HepG2 (cell line): ENCODE data around the gene GNB3. TPM values are rescaled to one million over a fixed set of nuclear protein-coding genes. Genes with fewer than 3 reads are reported as not detected.

Source experiments
- CC2D1A ChIP-seq: sonication (generic); formaldehyde crosslinking; IDR thresholded peaks from 2 replicates; pipeline ENCODE4 v1.8.1; 2023; ENCODE audit warnings: mild to moderate bottlenecking, missing genetic modification reagents
- ELF1 ChIP-seq: sonication (generic); formaldehyde crosslinking; IDR thresholded peaks from 2 replicates; pipeline ENCODE4 v1.4.0; 2020; ENCODE audit warnings: missing genetic modification reagents
- HNF4A ChIP-seq: sonication (generic); formaldehyde crosslinking; IDR thresholded peaks from 2 replicates; pipeline ENCODE4 v1.4.0; 2020; ENCODE audit warnings: missing genetic modification reagents
- MEIS1 ChIP-seq: sonication (generic); formaldehyde crosslinking; IDR thresholded peaks from 2 replicates; pipeline ENCODE4 v1.9.0; 2021; ENCODE audit warnings: mild to moderate bottlenecking, missing genetic modification reagents, moderate library complexity, borderline replicate concordance
- MIXL1 ChIP-seq: IDR thresholded peaks from 2 replicates; pipeline ENCODE4 v1.6.1; 2016
- NFRKB ChIP-seq: fragments of 450-650 bp; IDR thresholded peaks from 2 replicates; pipeline ENCODE4 v1.6.1; 2017
- NR2F6 ChIP-seq, 2 experiments: IDR thresholded peaks; 2 replicates each; pipeline ENCODE4 v1.6.1; 2016; ENCODE audit warnings: antibody characterized with exemption in 1 of 2, mild to moderate bottlenecking in 1 of 2
- ONECUT2 ChIP-seq: sonication (generic); formaldehyde crosslinking; IDR thresholded peaks from 2 replicates; pipeline ENCODE4 v1.4.0; 2020; ENCODE audit warnings: missing genetic modification reagents
- SAP130 ChIP-seq: IDR thresholded peaks from 2 replicates; pipeline ENCODE4 v1.6.1; 2016; ENCODE audit warnings: low read depth
- TCF7 ChIP-seq: sonication (generic); IDR thresholded peaks from 2 replicates; pipeline ENCODE4 v1.6.1; 2016; ENCODE audit warnings: antibody characterized with exemption, low read depth
- TOE1 ChIP-seq: sonication (generic); formaldehyde crosslinking; IDR thresholded peaks from 2 replicates; pipeline ENCODE4 v1.4.0; 2020; ENCODE audit warnings: mild to moderate bottlenecking, missing genetic modification reagents
- ZNF101 ChIP-seq: sonication (generic); formaldehyde crosslinking; IDR thresholded peaks from 2 replicates; pipeline ENCODE4 v1.4.0; 2020; ENCODE audit warnings: mild to moderate bottlenecking, low read depth, missing genetic modification reagents, borderline replicate concordance
- ZNF224 ChIP-seq: sonication (generic); formaldehyde crosslinking; IDR thresholded peaks from 2 replicates; pipeline ENCODE4 v1.5.0; 2020; ENCODE audit warnings: mild to moderate bottlenecking, missing genetic modification reagents
- ZNF780A ChIP-seq: sonication (generic); formaldehyde crosslinking; IDR thresholded peaks from 2 replicates; pipeline ENCODE4 v1.8.0; 2022; ENCODE audit warnings: mild to moderate bottlenecking, missing genetic modification reagents, moderate library complexity
- polyA plus RNA-seq, 8 experiments: library from polyadenylated mRNA; depleted of rRNA in 3 of 8; stranded (reverse) in 7 of 8; unstranded in 1 of 8; fragments of >200 nt; fragmentation: Illumina TruSeq in 4 of 8; extraction: Trizol in 4 of 8; gene quantifications; 2 replicates each; pipeline versions ENCODE4 v1.2.1 to v1.2.3, GENCODE V29; 2011 to 2016; ENCODE audit warnings: low read depth in 4 of 8, missing spikeins in 1 of 8, mixed read lengths in 1 of 8; ENCODE audit not compliant: insufficient read depth in 1 of 8
- total RNA-seq, 5 experiments: library from RNA; depleted of rRNA; stranded (reverse); fragments of >200 nt; fragmentation: Illumina TruSeq; extraction: Trizol; gene quantifications; 2 replicates each; pipeline ENCODE4 v1.2.3, GENCODE V29; 2016; ENCODE audit warnings: low read depth in 1 of 5
- TF ChIP-seq, protein P1 (sequence below): sonication (generic); formaldehyde crosslinking; IDR thresholded peaks from 2 replicates; pipeline ENCODE4 v1.4.0; 2020; ENCODE audit warnings: missing genetic modification reagents, borderline replicate concordance
- TF ChIP-seq, protein P2 (sequence below), 2 experiments: sonication (generic) in 1 of 2; formaldehyde crosslinking in 1 of 2; IDR thresholded peaks; 2 replicates each; pipeline versions ENCODE4 v1.6.1 to v1.9.0; 2014 to 2022; ENCODE audit warnings: antibody characterized with exemption in 1 of 2, borderline replicate concordance in 1 of 2, inconsistent platforms in 1 of 2, low read depth in 1 of 2, missing genetic modification reagents in 1 of 2

The GNB3 gene
- total and polyA plus RNA-seq, 2 of the 13 experiments (the other 11 are each of a cell fraction or from before 2014, with no cell fraction given), result 1.3 to 3.6 TPM

GRCh38 chr12:6796576-6796975 lies 44.1 kb upstream of the GNB3 start (continued):
- TF ChIP-seq, protein P1, sequence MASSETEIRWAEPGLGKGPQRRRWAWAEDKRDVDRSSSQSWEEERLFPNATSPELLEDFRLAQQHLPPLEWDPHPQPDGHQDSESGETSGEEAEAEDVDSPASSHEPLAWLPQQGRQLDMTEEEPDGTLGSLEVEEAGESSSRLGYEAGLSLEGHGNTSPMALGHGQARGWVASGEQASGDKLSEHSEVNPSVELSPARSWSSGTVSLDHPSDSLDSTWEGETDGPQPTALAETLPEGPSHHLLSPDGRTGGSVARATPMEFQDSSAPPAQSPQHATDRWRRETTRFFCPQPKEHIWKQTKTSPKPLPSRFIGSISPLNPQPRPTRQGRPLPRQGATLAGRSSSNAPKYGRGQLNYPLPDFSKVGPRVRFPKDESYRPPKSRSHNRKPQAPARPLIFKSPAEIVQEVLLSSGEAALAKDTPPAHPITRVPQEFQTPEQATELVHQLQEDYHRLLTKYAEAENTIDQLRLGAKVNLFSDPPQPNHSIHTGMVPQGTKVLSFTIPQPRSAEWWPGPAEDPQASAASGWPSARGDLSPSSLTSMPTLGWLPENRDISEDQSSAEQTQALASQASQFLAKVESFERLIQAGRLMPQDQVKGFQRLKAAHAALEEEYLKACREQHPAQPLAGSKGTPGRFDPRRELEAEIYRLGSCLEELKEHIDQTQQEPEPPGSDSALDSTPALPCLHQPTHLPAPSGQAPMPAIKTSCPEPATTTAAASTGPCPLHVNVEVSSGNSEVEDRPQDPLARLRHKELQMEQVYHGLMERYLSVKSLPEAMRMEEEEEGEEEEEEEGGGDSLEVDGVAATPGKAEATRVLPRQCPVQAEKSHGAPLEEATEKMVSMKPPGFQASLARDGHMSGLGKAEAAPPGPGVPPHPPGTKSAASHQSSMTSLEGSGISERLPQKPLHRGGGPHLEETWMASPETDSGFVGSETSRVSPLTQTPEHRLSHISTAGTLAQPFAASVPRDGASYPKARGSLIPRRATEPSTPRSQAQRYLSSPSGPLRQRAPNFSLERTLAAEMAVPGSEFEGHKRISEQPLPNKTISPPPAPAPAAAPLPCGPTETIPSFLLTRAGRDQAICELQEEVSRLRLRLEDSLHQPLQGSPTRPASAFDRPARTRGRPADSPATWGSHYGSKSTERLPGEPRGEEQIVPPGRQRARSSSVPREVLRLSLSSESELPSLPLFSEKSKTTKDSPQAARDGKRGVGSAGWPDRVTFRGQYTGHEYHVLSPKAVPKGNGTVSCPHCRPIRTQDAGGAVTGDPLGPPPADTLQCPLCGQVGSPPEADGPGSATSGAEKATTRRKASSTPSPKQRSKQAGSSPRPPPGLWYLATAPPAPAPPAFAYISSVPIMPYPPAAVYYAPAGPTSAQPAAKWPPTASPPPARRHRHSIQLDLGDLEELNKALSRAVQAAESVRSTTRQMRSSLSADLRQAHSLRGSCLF (CRISPR knock-in tag), result no peak
- TF ChIP-seq NFRKB, result no peak
- peak; percentile 25; the same call in 1 of the 2 replicates for TF ChIP-seq MEIS1 (CRISPR knock-in tag)
- no peak for TF ChIP-seq ZNF224 (CRISPR knock-in tag)
- TF ChIP-seq SAP130 (CRISPR knock-in tag), result 0 out of 2 replicates have a peak, but pooled peaks have one; percentile 11
- no peak for TF ChIP-seq ONECUT2 (CRISPR knock-in tag)
- TF ChIP-seq NR2F6 (IDR thresholded peaks at IDR 0.05), result no peak
- TF ChIP-seq NR2F6 (CRISPR knock-in tag; IDR thresholded peaks at IDR 0.05), result peak; percentile 39; the same call in 1 of the 2 replicates
- TF ChIP-seq HNF4A (CRISPR knock-in tag), result peak; percentile 50; the same call in 1 of the 2 replicates
- TF ChIP-seq CC2D1A (CRISPR knock-in tag), result no peak
- no peak for TF ChIP-seq ELF1 (CRISPR knock-in tag)
- no peak for TF ChIP-seq ZNF780A (CRISPR knock-in tag)
- no peak for TF ChIP-seq TOE1
- TF ChIP-seq MIXL1, result no peak
- no peak for TF ChIP-seq ZNF101
- TF ChIP-seq TCF7, result 0 out of 2 replicates have a peak, but pooled peaks have one; percentile 13
- TF ChIP-seq, protein P2, sequence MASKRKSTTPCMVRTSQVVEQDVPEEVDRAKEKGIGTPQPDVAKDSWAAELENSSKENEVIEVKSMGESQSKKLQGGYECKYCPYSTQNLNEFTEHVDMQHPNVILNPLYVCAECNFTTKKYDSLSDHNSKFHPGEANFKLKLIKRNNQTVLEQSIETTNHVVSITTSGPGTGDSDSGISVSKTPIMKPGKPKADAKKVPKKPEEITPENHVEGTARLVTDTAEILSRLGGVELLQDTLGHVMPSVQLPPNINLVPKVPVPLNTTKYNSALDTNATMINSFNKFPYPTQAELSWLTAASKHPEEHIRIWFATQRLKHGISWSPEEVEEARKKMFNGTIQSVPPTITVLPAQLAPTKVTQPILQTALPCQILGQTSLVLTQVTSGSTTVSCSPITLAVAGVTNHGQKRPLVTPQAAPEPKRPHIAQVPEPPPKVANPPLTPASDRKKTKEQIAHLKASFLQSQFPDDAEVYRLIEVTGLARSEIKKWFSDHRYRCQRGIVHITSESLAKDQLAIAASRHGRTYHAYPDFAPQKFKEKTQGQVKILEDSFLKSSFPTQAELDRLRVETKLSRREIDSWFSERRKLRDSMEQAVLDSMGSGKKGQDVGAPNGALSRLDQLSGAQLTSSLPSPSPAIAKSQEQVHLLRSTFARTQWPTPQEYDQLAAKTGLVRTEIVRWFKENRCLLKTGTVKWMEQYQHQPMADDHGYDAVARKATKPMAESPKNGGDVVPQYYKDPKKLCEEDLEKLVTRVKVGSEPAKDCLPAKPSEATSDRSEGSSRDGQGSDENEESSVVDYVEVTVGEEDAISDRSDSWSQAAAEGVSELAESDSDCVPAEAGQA (IDR thresholded peaks at IDR 0.05; ENCODE audit: low read depth), result no peak
- TF ChIP-seq, protein P2 (CRISPR knock-in tag; IDR thresholded peaks at IDR 0.05; ENCODE audit: borderline replicate concordance), result no peak
- TF ChIP-seq, all 625 proteins: peak for 15
